ENCODE data around the gene GAB3. TPM values are rescaled to one million over a fixed set of nuclear protein-coding genes. Genes with fewer than 3 reads are reported as not detected.
A peak's percentile ranks its signal among the peaks of the same experiment; 100 is the strongest.

The GAB3 gene
- polyA plus RNA-seq, 2 of the 4 experiments (the other 2 are of a cell fraction), result 0.13 to 0.39 TPM

GRCh38 chrX:154738011-154738738, 12.7 kb downstream of the GAB3 start:
- no peak for FAIRE-seq
- ChIA-PET CTCF (interaction anchor here (1.3 to 3.7 kb wide), 2 partner anchors 11 kb away, joined by 4 to 28 read pairs; partner anchors contain the start of gene GAB3), POLR2A (no interaction called here)
- no peaks in the 10 kb centered on the region for H3K9me3 ChIP-seq
- 33% methylated on average over 8 of the region's 8 CpGs for WGBS (ENCODE audit: missing lambda C conversion rate)
- H3K27ac ChIP-seq, result peak overlapping the region; percentile 38 to 45; a peak in 3 of 6 replicates
- no peak overlapping the region for H3K4me3 ChIP-seq
- peak overlapping the region; percentile 46 for H3K4me2 ChIP-seq
- H3K4me1 ChIP-seq, result peaks cover 37% of the 10 kb centered on the region
- no peak for TF ChIP-seq EP300 (IDR thresholded peaks at IDR 0.05)
- no peak for TF ChIP-seq HMGXB4 (CRISPR knock-in tag; IDR thresholded peaks at IDR 0.05; ENCODE audit: borderline replicate concordance)
- TF ChIP-seq ZSCAN20 (CRISPR knock-in tag; IDR thresholded peaks at IDR 0.05), result no peak
- no peak for TF ChIP-seq SMC3 (IDR thresholded peaks at IDR 0.05)
- no peak for DNase-seq (ENCODE audit: low read depth in 1 of 2, low spot score in 1 of 2)
- peak in 1 of 2 experiments; percentile 57; a peak in 3 of 6 replicates for ATAC-seq

- Histone ChIP-seq H3K4me2 (no peak overlapping the region), H3K4me1 (peaks cover 43% of the 10 kb centered on the region), H3K4me3 (no peak overlapping the region), H3K27ac (peak overlapping the region; percentile 10 to 55; a peak in 2 of 6 replicates), H3K9me3 (no peaks in the 10 kb centered on the region)
- FAIRE-seq (no peak), DNase-seq (ENCODE audit: low read depth in 1 of 2, low spot score in 1 of 2) (no peak), ATAC-seq (no peak)
- CTCF ChIA-PET, result no interaction called here
- WGBS (ENCODE audit: missing lambda C conversion rate), result 96% methylated on average over 5 of the region's 5 CpGs
- no peak for TF ChIP-seq MAX (IDR thresholded peaks at IDR 0.05)
- no peak for TF ChIP-seq NPAS2 (CRISPR knock-in tag; IDR thresholded peaks at IDR 0.05; ENCODE audit: borderline replicate concordance)
- TF ChIP-seq RFX5 (IDR thresholded peaks at IDR 0.05), result no peak
- no peak for TF ChIP-seq TP53 (CRISPR knock-in tag; IDR thresholded peaks at IDR 0.05)
- no peak for TF ChIP-seq NFE2L2 (conservative IDR thresholded peaks at IDR 0.05; ENCODE audit: low read length)
- no peak for TF ChIP-seq CTCF (IDR thresholded peaks at IDR 0.05)
- no peak for TF ChIP-seq EHF (CRISPR knock-in tag; IDR thresholded peaks at IDR 0.05)
- TF ChIP-seq HDAC2 (IDR thresholded peaks at IDR 0.05), result no peak
- TF ChIP-seq BHLHE40 (IDR thresholded peaks at IDR 0.05; ENCODE audit: low read depth, low read length), result no peak
- TF ChIP-seq RARB (CRISPR knock-in tag; IDR thresholded peaks at IDR 0.05), result no peak
- no peak for TF ChIP-seq EP300 (IDR thresholded peaks at IDR 0.05)
- TF ChIP-seq HOXA7 (CRISPR knock-in tag; IDR thresholded peaks at IDR 0.05), result no peak
- TF ChIP-seq HOXB13 (CRISPR knock-in tag; IDR thresholded peaks at IDR 0.05; ENCODE audit: low read depth), result no peak
- TF ChIP-seq ZC3H11A (IDR thresholded peaks at IDR 0.05), result no peak
- POLR2A ChIA-PET, result no interaction called here
These were observed 13.7 kb downstream of the GAB3 start for GRCh38 chrX:154737136-154737535.

- WGBS (ENCODE audit: missing lambda C conversion rate), result 62% methylated on average over 7 of the region's 7 CpGs
- peak overlapping the region; percentile 38; the same call in 2 of the 3 replicates for H3K4me2 ChIP-seq
- no peak overlapping the region for H3K4me3 ChIP-seq
- ChIA-PET POLR2A (no interaction called here), CTCF (interaction anchor here (2.8 kb wide), 1 partner anchor 14 kb away, joined by 14 read pairs; no protein-coding TSS in a partner anchor)
- FAIRE-seq (no peak), DNase-seq (ENCODE audit: low read depth in 1 of 2, low spot score in 1 of 2) (peak in 1 of 2 experiments; percentile 44), ATAC-seq (peak; percentile 35 to 59; a peak in 3 of 6 replicates)
- no peaks in the 10 kb centered on the region for H3K9me3 ChIP-seq
- TF ChIP-seq MAFK (IDR thresholded peaks at IDR 0.05; ENCODE audit: partially characterized antibody), result no peak
- TF ChIP-seq FOSL2 (IDR thresholded peaks at IDR 0.05), result no peak
- TF ChIP-seq FOSL2 (CRISPR knock-in tag; IDR thresholded peaks at IDR 0.05), result peak; percentile 30; the same call in 1 of the 2 replicates
- TF ChIP-seq JUNB (IDR thresholded peaks at IDR 0.05), result no peak
- TF ChIP-seq KDM1A (IDR thresholded peaks at IDR 0.05; ENCODE audit: low read depth), result no peak
- H3K27ac ChIP-seq, result peak overlapping the region; percentile 52 to 63; a peak in 3 of 6 replicates
- peaks cover 53% of the 10 kb centered on the region for H3K4me1 ChIP-seq
These were observed 15.0 kb downstream of the GAB3 start for GRCh38 chrX:154735695-154736393.

Measured in A549 (cell line).